CD4-positive, alpha-beta T cell treated with Interferon alpha-2 for 1 hour (primary cell): ENCODE data around the gene DHRS13.
A peak's percentile ranks its signal among the peaks of the same experiment; 100 is the strongest.

Experiments used
- DNase-seq, 2 donors: peaks; one replicate each; pipeline ENCODE4 v3.0.0-alpha.2; 2020 to 2022

The DHRS13 gene

DNA sequence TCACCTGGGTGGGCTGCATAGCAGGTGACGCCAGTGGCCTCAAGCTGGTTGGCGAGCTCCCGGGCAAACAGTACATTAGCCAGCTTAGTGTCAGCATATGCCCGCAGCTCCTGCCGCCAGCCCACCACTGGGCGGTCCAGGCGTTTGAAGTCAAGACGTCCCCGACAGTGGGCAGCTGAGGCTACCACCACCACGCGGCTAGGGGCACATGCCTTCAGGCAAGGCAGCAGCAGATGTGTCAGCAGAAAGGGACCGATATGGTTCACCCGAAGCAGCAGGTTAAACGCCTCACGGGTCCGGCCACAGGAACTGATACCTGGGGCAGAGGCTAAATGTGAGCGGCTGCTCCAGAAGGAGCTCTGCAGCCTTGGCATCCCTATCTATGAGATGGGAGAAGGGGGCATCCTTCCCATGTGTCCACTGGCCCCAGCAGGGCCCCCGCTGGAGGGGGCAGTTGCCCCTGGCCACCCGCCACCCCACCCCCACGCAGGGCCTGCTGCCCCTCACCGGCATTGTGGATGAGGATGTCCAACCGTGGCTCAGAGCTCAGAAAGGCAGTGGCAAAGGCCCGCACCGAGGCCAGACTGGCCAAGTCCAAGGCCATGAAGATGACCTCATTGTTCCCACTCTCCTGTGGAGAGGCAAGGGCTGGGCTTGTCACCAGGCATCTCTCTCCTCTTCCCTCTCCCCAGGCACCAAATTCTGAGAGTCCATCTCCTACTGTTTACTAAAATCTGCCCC, 1.7 kb downstream of the DHRS13 start:
- no peak for DNase-seq

DNA sequence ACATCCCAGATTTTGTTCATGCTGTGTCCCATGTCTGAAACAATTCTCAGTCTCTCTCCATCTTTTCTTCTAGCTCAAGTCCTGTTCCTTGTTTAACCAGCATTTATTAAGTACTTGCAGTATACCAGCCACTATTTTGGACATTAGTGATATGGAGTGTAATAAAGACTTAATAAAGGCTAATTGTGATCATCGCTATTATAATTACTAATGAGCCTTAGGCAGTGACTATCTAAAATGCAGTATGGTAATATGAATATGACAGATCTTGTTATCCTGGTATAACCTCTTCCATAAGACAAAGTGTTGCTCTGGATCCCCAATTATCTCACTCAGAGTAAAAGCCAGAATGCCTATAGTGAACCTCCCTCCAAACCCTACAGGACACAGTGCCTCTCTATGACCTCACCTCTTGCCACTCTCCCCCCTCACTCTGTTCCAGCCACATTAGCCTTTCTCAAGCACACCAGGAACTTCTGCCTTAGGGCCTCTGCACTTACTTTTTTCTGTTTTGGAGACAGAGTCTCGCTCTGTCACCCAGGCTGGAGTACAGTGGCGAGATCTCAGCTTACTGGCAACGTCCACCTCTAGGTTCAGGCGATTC, 3.6 kb downstream of the DHRS13 start:
- DNase-seq: no peak

DNA sequence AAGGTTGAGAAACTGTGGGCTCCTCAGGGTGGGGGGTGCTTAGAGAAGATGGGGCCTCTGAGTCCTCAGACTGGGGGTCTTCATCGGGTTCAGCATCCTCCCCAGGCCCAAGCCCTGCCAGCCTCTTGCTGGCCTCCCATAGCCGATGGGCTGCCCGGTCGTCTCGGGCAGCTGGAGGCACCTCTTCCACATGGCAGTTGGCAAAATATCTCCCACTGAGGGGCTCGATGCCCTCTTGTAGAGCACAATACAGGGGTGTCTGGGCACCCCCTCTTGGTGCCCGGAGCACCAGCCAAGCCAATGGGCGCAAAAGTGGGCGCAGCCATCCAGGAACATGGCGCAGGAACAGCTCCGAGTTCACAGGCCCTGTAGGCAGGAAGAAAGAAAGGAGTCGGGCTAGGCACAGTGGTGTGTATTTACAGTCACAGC, 4.3 kb downstream of the DHRS13 start:
- DNase-seq: no peak

DNA sequence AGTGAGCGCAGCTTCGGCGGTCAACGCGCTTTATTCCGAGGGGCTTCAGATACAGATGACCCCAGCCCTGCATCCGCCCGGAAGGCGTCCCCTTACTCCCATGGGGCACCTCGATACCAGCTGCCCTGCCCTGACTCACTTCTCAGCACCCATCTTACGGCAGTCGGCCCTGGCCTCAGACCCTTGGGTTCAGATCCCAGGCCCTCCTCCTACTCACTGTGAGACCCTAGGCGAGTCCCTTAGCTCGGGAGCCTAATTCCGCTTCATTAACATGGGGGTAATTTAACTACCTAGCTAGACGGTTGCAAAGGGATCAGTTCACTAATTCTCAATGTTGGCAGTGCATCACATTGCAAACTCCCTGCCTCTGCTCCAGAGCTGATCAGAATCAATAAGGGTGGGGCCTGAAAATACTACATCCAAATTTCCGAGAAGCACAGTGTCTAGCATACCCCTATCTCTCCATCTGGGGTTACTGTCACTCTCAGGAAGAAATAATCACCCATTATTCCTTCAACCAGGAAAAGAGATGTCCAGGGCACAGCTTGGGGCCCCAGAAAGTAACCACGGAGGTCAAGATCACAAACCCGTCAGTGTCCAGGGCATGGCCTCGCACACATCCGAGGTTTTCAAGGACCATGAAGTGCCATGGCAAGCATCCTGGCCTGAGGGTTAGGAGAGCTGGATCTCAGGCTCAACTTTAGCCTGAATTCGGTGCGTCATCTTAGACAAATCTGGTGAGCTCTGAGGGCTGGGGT, 4.9 kb downstream of the DHRS13 start:
- peak; percentile 15 to 48 for DNase-seq

DNA sequence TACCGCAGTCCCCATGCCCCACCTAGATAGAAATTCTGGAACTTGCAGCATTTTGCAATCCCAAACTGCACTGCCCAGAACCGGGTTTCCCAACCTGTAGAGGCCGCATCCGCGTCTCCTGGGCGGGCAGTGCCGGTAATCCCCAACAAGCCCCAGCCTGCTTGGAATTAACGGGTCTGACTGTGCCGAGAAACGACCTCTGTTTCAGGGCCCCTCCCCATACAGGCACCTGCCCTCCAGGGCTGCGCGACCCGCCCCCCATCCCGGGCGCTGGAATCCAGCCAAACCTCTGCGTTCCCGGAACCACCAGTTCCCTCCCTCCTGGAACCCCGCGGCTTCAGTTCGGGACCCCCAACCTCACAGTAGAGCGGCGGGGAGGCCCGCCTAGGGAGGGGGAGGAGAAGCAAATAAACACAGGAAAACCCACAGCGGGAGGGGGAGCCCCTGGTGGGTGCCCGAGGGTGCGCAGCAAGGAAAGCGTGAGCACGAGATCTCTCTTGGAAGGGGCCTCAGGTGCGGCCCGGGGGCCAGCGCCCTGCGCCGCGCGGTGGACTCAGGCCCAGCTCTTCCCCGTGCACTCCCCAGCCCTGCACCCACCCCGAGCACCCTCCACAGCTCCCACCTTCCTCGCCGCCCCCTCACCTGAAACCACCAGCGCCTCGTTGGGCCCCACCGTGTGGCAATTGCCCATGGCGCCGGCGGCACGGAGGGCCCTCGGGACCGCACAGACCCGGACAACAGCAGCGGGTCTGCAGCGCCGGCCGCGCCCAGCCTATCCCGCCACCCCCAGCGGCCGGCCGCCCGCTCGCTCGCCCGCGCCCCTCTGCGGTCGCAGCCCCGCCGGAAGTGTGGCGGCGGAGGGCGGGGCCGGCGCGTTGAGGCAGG, 5.8 kb downstream of the DHRS13 start, which contains the start of gene FLOT2:
TSS of gene FLOT2 (minus strand) at position 850 of the 885 bp plus-strand sequence. CDS start at position 691, 159 bp downstream.
- DNase-seq: peak; percentile 68 to 70

DNA sequence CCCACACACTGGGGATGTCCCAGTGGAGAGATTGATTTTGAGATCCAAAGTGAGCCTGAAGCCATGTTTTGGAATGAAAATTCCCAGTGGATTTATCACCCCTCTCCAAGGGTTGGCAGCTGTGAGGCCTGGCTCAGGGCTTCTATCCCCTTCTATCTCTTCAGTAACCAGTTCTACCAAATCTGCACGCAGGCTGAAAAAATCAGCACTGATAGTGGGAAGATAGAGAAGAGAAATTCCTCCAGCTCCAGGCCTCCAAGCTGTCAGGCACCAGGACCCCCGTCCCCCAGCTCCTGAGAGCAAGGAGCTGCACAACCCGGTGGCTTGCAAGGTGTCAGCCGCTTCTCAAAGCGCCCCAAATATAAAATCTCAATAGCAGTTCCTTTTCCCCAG, 6.4 kb downstream of the DHRS13 start:
- DNase-seq: no peak

DNA sequence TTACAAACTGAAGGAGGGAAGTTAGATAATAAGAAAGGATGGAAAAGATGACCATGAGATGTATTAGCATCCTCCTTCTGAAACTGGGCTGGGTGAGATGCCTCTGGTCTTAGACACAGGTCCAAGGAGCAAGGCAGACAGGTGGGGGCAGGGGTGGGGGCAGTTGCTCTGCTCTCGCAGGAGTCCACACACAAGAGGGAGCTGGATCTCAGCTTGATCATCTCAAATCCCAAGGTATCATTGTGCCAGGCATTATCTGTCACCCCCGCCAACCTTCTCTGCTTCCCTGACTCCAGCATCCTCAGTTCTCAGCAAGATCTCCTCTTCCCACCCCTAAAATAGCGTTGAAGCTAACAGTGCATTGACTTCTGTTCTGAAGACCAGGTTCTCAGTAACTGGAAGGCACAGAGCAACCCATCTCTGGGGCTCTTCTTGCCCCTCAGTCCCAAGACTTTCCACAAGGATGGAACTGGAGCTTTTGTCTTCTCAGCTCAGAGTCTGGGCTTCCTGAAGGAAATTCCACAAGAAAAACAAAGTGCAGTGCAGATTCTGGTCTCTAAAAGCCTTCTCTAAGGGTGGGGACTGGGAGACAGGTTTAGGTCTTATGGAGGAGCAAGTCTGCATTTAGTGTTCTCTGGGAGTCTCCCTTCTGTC, 7.0 kb downstream of the DHRS13 start:
- no peak for DNase-seq

DNA sequence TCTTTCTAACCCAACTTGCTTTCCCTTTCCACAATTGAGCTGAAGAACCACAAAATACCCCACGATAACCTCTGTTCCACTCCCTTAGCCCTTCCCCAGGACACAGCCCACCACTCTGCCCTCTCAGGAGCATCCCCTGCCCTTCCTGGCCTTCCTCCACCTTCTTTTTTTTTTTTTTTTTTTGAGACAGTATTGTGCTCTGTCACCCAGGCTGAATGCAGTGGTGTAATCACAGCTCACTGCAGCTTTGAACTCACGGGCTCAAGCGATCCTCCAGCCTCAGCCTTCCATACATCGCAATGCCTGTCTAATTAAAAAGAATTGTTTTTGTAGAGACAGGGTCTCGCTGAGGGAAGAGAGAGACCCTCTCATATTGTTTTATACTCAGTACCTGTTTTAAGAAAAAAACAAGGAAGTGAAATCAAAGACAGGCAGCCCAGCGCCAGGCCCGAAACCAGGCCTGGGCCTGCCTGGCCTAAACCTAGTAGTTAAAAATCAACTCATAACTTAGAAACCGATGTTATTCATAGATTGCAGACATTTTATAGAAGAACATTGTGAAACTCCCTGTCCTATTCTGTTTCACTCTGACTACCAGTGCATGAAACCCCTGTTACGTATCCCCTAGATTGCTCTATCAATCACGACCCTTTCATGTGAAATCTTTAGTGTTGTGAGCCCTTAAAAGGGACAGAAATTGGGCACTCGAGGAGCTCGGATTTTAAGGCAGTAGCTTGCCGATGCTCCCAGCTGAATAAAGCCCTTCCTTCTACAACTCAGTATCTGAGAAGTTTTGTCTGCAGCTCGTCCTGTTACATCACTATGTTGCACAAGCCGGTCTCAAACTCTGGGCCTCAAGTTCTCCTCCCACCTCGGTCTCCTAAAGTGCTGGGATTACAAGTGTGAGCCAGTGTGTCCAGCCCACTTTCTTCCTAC, 9.4 kb downstream of the DHRS13 start:
- DNase-seq: peak; percentile 19 to 37

DNA sequence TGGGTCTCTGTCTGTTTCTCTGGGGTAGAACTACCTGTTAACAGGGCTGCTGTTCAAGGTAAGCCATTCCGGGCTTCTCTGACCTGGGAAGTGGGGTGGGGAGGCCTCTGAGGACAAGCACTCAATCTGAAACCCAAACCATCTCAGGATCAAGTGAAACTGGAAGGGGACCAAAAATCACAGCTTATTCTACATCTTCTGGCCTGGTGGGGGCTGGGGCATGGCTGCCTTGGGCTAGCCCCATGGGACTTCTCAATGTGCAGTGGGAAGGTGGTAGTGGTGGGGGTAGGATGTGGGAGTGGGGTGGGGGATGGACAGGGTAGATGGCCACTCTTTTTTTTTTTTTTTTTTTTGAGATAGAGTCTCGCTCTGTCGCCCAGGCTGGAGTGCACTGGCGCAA, 10.9 kb downstream of the DHRS13 start:
- DNase-seq: no peak

DNA sequence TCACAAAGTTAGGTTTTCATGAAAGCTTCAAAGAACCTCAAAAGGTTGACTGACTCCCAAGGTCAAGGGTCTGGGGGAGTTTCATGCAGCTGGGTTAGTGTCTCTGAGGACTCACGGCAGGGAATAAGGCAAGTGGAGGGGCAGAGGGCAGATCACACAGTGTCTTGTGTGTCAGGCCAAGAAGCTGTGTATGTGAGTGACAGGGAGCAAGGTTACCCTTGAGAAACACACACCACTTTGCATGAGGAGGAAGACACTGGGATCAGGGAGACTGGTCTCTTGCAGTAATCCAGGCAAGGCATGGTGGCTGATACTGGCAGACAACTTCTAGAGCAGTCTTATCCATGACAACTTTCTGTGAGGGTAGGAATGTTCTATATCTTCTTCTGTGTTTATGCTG, 11.7 kb downstream of the DHRS13 start:
- no peak for DNase-seq

DNA sequence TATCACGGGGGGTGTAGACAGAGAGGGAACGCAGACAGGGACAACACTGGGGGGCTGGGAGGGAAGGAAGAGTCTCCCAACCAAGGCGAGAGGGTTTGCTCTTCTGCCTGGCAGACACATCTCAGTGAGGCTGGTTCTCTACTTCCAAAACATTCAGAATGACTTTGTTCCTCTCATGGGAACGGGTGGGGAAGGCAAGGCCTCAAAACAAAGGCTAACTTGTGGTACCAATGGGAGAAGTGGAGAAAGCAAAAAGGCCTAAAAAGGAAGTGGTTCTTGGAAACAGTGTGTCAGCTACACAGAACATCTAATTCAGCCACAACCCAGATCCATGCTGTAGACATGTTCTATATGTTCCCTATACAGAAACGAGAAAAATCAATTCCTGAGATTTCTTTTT, 12.9 kb downstream of the DHRS13 start:
- DNase-seq: no peak

DNA sequence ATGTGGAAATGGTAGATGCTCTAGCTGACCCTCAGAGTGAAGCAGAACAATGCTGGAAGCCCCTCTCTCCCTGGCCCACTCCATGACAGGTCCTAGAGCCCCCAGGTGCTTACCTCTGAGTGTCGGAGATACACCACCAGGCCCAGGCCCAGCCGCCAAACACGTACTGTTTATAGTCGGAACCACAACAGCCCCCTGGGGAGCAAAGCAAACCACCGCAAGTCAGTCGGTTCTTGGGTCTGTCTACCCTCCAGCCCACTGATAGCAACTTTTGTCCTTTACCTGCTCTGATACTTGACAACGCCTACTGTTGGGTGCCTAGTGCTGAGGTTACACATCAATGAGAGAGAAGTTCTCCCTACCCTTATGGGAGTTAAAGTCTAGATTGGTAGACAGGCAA, 14.0 kb downstream of the DHRS13 start:
- DNase-seq: no peak

DNA sequence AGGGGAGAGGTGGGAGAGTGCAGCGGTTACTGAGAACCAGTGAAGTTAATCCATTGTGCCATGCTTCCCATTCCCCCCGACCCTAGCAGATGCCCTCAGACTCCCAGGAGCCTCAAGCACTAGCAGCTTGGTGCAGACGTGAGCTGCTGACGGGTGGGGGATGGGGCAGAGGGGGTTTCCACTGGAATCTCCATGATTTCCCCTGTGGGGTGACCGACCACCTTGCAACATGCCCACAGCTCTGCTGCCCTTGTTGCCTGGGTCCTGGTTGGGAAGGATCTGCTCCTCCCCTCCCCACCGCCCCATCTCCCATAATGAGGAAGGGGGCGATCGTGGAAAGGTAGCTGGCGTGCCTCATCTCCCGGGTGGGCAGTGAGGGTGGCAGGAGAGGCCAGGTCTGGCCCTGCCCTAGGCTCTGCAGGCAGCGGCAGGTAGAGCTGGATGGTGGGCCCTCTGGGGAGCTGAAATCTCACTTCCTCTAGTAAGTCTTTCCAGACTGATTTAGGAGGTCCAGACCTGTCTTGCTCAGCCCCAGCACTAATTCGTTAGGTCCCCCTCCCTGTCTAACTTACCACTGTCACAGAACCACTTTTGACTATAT, 14.9 kb downstream of the DHRS13 start:
- no peak for DNase-seq

DNA sequence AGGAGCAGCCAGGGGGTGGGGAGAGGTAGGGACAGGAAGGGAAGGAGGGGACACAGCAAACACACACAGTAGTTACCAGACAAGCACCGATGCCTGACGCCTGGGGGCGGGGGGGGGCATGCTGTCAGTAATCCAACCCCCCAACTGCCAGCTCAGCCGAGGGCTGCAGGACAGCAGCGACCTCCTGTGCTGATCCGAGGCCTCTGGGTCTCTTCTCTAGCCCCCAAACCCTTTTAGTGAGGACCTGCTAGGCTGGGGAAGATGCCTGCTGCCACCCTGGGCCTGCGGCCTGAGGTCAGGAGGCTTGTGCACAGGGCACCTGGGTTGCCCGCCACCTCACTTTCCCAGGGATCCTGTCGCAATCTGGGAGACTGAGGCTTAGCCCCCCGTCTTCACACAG, 16.9 kb downstream of the DHRS13 start:
- DNase-seq: no peak

DNA sequence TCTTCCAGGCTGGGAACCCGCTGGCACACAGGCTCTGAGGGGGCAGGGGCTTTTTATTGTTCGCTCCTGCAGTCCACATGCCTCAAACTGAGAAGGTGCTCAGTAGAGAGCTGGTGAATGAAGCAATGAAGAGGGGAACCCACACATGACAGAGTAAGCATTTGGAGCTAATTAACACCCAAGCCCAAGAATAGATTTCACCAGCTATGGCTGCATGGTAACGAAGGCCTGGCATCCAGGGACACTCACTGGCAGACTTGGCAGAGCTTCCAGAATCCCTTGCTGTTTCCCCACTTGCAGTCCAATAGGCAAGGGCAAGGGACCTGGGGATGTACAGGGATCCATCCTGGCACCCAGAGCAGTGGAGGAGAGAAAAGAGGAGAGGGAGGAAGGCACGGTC, 17.5 kb downstream of the DHRS13 start:
- no peak for DNase-seq

DNA sequence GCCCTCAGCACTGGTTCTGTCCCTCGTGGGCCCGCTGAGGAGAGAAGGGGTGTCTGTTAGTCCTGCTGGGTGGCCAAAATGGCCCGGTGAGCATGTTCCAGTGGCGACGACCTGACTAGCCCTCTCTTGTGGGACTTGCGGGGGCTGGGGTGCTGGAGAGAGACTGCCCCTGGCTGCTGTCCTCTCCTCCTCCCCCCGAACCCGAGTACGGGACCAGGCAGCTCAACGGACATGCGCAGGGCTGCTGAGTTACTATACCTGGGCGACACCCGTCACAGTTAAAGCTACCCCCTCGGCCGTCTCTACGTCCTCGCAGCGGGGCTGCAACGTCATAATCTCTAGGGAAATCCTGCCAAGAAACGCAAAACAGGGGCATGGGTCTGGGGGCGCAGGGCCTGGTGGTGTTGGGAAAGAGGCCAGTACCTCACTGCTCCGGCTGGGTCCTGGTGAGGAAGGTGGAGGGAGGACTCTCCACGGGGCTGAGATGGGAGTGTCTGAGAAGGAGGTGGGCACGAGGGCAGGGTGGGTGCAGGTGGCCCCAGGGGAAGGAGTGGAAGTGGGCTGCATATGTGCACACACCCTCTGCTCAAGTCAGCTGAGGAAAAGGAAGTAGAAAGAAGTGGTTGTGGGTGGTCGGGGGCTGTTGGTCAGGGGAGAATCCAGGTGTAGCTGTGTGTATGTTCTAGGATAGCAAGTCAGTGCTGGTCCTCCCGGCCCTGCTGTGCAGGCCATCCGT, 18.7 kb downstream of the DHRS13 start:
- no peak for DNase-seq

DNA sequence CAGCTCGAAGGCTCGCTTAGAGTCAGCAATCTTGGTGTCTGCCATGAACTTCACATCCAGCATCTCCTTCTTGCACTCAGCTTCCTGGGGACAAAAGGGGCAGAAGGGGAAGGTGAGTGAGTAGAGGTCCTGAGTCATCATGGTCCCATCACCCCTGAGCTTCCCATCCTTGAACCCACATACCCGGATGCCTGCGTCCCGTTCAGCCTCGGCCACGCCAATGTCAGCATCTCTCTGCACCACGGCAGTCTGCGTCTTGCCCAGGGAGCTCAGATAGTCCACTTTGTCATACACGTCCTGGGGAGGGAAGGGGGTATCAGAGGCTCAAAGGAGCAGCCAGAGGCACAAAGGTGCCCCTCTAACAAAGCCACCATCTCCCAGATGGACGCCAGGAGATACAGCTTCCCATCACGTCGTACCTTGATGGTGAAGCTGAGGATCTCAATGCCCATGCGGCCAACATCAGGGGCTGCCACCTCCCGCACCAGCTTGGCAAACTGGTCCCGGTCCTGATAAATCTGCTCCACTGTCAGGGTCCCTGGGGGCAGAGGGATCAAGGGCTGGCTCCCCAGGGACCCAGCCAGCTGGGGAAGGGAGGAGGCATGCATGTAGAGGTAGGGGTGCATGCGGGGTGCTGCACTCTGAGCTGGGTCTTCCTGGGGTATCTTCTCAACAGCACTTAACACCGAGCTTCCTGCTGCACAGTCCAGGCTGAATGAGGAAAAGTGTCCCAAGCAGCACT, 20.6 kb downstream of the DHRS13 start:
- DNase-seq: no peak

DNA sequence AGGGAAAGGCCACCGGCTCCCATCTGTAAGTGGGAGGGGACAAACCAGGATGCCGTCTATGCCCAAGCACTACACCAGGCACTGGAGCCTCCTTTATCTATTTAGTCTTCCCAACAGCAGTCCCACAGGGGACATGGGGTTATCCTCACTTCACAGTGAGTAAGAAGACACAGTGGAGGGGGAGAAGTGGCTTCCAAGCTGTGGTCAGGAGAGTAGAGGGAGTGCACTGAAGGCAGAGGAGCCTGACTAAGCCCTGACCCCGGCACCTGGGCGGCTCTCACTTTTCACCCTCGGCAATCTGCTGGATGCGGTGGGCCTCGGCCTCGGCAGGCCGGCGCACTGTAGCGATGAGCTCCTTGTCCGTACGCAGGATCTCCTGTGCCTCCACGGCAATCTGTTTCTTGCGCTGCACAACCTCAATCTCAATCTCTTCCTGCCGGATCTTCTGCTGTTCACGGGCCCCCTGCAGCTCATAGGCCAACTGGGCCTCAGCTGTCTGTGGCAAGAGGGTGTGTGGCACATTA, 21.3 kb downstream of the DHRS13 start:
- no peak for DNase-seq

DNA sequence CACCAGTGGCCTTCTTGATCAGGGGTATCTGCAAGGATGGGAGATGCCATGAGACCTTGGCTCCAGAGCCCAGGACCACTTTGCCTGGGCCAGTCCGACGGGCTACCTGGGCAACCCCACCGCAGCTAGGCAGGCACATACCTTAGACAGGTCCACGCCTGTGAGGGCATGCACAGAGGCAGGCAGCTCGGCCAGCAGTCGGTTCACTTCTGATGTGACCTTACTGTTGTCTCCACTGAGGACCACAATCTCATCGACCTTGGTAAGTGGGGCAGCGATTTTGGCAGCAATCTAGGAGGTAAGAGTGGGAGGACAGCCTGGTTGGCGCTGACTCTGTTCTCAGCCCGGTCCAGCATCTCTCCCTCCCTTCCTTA, 22.3 kb downstream of the DHRS13 start:
- DNase-seq: no peak
